Measurements from ENCODE around the gene DCPS.

- TF ChIP-seq, protein P1, sequence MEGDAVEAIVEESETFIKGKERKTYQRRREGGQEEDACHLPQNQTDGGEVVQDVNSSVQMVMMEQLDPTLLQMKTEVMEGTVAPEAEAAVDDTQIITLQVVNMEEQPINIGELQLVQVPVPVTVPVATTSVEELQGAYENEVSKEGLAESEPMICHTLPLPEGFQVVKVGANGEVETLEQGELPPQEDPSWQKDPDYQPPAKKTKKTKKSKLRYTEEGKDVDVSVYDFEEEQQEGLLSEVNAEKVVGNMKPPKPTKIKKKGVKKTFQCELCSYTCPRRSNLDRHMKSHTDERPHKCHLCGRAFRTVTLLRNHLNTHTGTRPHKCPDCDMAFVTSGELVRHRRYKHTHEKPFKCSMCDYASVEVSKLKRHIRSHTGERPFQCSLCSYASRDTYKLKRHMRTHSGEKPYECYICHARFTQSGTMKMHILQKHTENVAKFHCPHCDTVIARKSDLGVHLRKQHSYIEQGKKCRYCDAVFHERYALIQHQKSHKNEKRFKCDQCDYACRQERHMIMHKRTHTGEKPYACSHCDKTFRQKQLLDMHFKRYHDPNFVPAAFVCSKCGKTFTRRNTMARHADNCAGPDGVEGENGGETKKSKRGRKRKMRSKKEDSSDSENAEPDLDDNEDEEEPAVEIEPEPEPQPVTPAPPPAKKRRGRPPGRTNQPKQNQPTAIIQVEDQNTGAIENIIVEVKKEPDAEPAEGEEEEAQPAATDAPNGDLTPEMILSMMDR (IDR thresholded peaks at IDR 0.05): no peak
- no peak for TF ChIP-seq EZH2phosphoT487 (IDR thresholded peaks at IDR 0.05)
Measured at GRCh38 chr11:126254819-126255218, 49.0 kb upstream of the DCPS start.
